Subcutaneous adipose tissue (tissue), 4 donors: Measurements from ENCODE around the gene LY6G5C. TPM values are rescaled to one million over a fixed set of nuclear protein-coding genes. Genes with fewer than 3 reads are reported as not detected.

ENCODE experiments used
- CTCF ChIP-seq: fragments of 450-650 bp; IDR thresholded peaks from one replicate; pipeline ENCODE4 v1.5.1; 2016; ENCODE audit warnings: low read depth, mild to moderate bottlenecking, control low read depth, antibody characterized with exemption, moderate library complexity
- total RNA-seq, 4 donors: library from RNA; depleted of rRNA; stranded (reverse); fragments of >200 nt; gene quantifications; one replicate each; pipeline ENCODE4 v1.1.0, GENCODE V29; 2016

Gene LY6G5C
- total RNA-seq, 4 donors from 2014 or later = 1.4 to 1.5 TPM; not detected in 2

DNA sequence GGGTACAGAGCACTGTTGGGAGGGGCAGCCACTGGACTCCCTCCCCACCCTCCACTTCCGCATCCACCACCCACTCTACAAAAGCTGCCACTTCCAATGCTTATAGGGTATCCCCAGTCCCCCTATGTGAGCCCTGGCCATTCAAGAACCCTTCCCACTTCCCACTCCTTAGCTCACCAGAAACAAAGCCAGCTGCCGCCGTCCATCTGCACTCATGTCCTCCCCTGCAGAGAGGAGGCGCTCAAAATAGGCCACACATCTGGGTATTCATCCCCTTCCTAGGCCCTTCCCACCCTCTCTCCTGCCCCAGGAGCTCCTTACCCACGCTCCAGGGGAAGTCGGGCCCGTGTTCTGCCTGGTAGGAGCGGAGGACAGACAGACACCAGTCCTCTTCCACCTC, 6.5 kb upstream of the LY6G5C start:
- TF ChIP-seq CTCF = no peak

GRCh38 chr6:31686483-31686882, 5.6 kb upstream of the LY6G5C start:
- TF ChIP-seq CTCF = no peak

DNA sequence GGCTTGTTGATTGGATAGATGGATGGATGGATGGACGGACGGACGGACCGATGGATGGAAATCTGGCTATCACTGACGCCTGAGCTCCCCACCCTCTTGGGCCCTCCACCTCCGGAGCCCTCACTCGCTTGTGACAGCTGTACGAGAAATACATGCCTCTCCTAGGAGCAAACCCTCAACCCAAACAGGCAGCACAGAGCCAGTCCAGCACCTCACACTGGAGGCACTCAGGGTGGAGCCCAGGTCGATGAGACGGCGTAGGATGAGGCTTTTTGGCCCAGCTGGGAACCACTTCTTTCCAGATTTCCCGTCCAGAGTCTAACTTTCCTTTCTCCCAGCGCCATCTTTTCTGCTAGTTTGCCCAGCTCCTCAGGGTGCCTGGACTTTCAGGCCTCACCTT, 2.7 kb upstream of the LY6G5C start:
- TF ChIP-seq CTCF = no peak

- no peak for TF ChIP-seq CTCF
Measured at GRCh38 chr6:31681135-31681671, 336 bp upstream of the LY6G5C start.

GRCh38 chr6:31677955-31678354, 2.9 kb downstream of the LY6G5C start:
- TF ChIP-seq CTCF = no peak

DNA sequence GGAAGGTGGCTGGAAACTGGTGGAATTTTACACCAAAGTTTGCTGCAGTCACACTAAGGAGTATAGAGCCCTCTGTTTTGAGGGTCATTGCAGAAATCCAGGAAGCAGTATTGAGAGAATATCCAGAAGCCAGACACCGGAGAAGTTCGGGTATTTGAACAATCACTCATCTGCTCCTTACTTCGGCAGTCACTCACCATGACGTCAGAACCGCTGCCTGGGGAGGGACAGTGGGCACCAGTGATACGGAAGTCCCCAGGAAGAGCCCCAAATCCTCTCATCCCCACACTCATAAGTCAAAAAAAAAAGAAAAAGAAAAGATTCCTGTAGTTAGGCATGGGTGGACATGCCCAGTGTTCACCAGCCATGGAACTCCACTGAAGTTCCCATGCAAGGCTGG, 4.0 kb downstream of the LY6G5C start:
- no peak for TF ChIP-seq CTCF

GRCh38 chr6:31676322-31676903, 4.5 kb downstream of the LY6G5C start:
- TF ChIP-seq CTCF = no peak
